ENCODE results near the gene SHANK1.

DNA sequence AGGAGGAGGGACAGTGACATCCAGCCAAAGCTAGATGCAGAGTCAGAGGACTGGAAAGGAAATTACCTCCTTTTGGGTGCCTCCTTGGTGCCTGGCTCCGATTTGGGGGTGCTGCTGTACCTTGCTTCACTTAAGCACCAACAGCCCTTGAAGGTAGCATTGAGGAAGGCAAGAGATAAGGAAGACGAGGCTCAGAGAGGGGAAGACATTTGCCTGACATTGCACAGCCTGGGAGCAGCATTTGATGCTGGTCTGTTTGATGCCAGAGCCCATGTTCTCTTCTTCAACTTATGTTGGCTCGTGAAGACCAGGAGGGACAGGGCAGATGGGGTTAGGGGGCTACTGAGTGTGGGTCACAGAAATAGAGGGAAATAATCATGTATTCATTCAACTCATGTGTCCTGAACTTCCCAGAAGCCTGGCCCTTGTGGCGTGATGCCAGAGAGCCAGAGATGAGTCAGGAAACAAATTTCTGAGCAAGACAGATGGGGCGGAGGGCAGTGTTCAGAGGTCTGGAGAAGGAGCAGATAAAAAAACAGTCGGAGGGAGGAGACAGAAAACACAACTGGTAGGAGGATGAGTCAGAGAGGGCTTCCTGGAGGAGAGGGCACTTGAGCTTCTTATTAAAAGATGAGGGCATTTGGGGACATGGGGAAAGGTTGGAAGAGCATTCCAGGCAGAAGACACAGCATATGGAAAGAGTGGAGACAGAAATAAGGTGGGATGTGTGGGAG is 73.4 kb downstream of the SHANK1 start:
- no peak for TF ChIP-seq POLR2A (IDR thresholded peaks at IDR 0.05; ENCODE audit: low read depth)
- TF ChIP-seq POLR2AphosphoS5 (IDR thresholded peaks at IDR 0.05) = no peak
- TF ChIP-seq, protein P1, sequence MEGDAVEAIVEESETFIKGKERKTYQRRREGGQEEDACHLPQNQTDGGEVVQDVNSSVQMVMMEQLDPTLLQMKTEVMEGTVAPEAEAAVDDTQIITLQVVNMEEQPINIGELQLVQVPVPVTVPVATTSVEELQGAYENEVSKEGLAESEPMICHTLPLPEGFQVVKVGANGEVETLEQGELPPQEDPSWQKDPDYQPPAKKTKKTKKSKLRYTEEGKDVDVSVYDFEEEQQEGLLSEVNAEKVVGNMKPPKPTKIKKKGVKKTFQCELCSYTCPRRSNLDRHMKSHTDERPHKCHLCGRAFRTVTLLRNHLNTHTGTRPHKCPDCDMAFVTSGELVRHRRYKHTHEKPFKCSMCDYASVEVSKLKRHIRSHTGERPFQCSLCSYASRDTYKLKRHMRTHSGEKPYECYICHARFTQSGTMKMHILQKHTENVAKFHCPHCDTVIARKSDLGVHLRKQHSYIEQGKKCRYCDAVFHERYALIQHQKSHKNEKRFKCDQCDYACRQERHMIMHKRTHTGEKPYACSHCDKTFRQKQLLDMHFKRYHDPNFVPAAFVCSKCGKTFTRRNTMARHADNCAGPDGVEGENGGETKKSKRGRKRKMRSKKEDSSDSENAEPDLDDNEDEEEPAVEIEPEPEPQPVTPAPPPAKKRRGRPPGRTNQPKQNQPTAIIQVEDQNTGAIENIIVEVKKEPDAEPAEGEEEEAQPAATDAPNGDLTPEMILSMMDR (IDR thresholded peaks at IDR 0.05) = no peak
- no peak for TF ChIP-seq EP300 (IDR thresholded peaks at IDR 0.05)

Measured in esophagus muscularis mucosa (tissue), 4 donors.